Natural killer cell treated with Interleukin-12 subunit alpha and Interleukin-12 subunit beta and Interleukin-15 and Interleukin-18, amount 100 ng/mL, for 72 hours (primary cell): ENCODE measurements around the gene NPC1. TPM values are rescaled to one million over a fixed set of nuclear protein-coding genes. Genes with fewer than 3 reads are reported as not detected.

Source experiments
- ATAC-seq, 2 donors: fragments of 150-1000 bp; cut with Tn5 transposase in 1 of 2; sonication (Bioruptor Pico), chemical (Tn5 transposase) in 1 of 2; 2 replicates each; pipeline ENCODE4 v1.10.0; 2021
- DNase-seq: peaks from one replicate; pipeline ENCODE4 v3.0.0; 2022; ENCODE audit warnings: low spot score
- H3K27ac Mint-ChIP-seq, 2 donors: 1 replicate in 1 of 2; 2 replicates in 1 of 2; pipeline ENCODE4 v1.8.0; 2022; ENCODE audit warnings: mixed read lengths in 2 of 2, mild to moderate bottlenecking in 1 of 2, moderate library complexity in 1 of 2
- H3K27me3 Mint-ChIP-seq, 2 donors: 1 replicate in 1 of 2; 2 replicates in 1 of 2; pipeline ENCODE4 v1.8.0; 2022; ENCODE audit warnings: mixed read lengths in 2 of 2
- H3K36me3 Mint-ChIP-seq: one replicate; pipeline ENCODE4 v1.8.0; 2022; ENCODE audit warnings: mixed read lengths
- H3K4me1 Mint-ChIP-seq, 2 donors: 1 replicate in 1 of 2; 2 replicates in 1 of 2; pipeline ENCODE4 v1.8.0; 2022; ENCODE audit warnings: low read depth in 2 of 2, mixed read lengths in 2 of 2, mild to moderate bottlenecking in 1 of 2
- H3K4me3 Mint-ChIP-seq: one replicate; pipeline ENCODE4 v1.8.0; 2022; ENCODE audit warnings: mixed read lengths
- H3K9me3 Mint-ChIP-seq: 2 replicates; pipeline ENCODE4 v1.8.0; 2022; ENCODE audit warnings: mixed read lengths
- total RNA-seq, 2 donors: library from RNA; stranded (reverse); gene quantifications; one replicate each; pipeline ENCODE4 v1.2.3, GENCODE V29; 2022

Gene NPC1
- total RNA-seq, 2 donors from 2014 or later = 87.6 to 88.3 TPM

DNA sequence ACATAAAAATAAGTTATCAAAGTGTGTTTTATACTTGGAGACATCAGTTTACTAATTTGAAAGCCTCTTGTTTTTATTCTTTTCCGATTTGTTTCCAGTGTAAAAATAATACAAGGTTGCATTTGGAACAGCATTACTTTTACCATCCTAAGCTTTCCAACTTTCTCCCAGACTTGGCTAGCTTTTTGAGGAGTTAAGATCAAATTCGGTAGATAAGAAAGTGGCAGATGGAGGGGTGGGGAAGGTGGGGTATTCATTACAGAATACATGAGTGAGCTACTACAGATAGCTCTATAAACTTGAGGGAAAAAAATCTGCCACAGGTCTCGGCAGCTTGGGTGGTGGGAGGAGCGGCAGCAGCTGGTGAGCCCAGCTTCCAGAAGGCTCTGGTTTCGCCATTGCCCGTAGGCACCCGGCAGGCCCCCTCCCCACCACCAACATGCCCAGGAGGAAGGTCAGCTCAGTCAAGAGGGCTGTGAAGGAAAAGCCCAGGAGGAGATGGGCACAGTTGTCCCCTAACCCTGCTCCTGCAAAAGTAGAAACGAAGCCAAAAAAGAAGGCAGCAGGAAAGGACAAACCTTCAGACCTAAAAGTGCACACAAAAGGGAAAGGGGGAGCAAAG lies 101.6 kb downstream of the NPC1 start:
- ATAC-seq = no peak
- no peaks in the 10 kb centered on the region for H3K36me3 Mint-ChIP-seq
- no peak overlapping the region for H3K27ac Mint-ChIP-seq
- H3K4me3 Mint-ChIP-seq = no peak overlapping the region
- DNase-seq = no peak
- H3K9me3 Mint-ChIP-seq = no peaks in the 10 kb centered on the region
- no peaks in the 10 kb centered on the region for H3K27me3 Mint-ChIP-seq
- H3K4me1 Mint-ChIP-seq = peaks cover 6 to 15% of the 10 kb centered on the region in 2 donors

Other genes with a start within 250 kb of the NPC1 start
- gene RIOK3, start 133.2 kb downstream of the NPC1 start, total RNA-seq = 10 to 100 TPM; 71.5 to 95.4 TPM
- 10 to 100 TPM; 58.8 to 61.1 TPM for gene RMC1, start 83.0 kb downstream of the NPC1 start, total RNA-seq
- gene ANKRD29, start 76.4 kb upstream of the NPC1 start, total RNA-seq = not detected
- under 1 TPM; 0.10 to 0.11 TPM for gene LAMA3, start 102.9 kb upstream of the NPC1 start, total RNA-seq